Superior temporal gyrus (tissue), 1 donor: ENCODE measurements around the gene UBALD1.
"Not testable (repeated sequence)": the region's sequence is repeated elsewhere in the genome, so short reads cannot be mapped to it uniquely, and the experiment has no call there.

Experiments used
- DNase-seq: peaks from one replicate; pipeline ENCODE4 v3.0.0-alpha.2; 2016; ENCODE audit errors: extremely low spot score

The UBALD1 gene

DNA sequence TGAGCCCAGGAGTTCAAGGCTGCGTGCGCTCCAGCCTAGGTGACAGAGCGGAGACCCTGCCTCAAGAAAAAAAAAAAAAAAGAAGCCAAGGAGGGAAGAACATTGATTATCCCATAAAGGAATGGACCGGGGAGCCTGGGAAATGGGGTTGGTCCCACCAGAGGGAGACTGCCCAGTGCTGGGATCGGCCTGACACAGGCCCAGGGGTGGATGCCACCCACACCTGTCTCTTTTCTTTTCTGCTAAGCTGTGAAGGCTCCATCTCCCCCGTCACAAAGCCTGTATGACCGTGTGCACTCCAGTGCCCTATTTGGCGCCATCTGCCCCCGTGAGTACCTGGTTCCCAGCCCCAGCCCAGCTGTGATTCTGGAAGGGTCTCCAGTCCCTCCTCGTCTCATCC lies 15.7 kb downstream of the UBALD1 start:
- no peak for DNase-seq

DNA sequence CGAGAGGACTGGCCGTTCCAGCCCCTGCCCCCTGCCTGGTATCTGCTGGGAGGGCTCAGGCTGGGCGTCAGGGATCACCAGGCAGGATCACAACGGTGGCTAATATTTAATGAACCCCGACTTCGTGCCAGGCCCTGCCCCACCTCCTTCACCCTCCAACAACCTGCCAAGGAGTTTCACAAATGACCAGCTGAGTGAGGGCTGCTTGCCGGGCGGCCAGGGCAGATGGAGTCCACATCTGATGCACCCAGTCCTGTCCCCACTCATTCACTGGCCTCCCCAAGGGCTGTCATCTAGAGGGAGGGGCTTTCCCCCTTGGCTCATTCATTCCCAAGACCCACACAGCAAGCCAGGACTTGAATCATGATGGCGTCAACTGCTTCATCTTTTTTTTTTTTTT lies 17.5 kb downstream of the UBALD1 start:
- no peak for DNase-seq

DNA sequence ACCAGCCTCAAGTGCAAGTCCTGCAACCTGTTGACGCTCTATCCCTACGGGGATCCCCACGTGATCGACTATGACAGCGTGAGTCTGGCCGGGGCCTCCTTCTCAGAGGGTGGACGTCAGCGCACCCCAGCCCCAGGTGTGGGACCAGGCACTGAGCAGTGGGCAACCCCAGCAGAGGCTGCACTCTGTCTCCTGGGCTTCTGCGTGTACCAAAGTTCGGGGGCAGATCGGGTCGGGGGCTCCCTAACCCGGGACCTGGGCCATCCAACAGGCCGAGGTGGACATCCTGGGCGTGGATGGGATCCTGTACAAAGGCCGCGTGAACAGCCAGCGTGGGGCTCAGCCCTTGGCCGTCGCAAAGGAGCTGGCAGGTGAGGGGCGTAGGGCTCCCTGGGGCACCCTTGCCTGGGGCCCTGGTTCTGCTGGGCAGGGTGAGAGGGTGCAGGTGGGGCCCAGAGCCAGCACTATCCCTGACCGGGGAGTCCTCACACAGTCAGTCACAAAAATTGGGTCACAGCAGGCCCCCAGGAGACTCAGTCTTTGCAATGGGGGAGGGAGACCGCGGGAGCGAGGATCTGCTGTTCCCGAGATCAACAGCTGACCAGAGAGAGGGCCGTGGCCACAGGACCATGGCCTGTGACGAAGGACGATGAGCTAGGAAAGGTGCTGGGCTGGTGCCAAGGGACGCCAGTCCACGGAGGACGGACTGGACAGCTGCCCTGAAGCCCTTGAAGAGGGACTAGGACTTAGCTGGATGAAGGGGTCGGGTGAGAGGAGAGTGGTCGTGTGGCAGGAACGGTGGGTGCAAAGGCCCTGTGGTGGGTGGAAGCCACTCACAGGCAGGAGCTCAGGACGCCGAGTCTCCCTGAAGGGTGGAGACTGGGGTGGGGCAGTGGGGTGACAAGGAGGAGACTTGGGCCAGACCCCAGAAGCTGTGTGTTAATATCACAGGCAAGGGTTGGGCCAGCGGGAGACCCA lies 20.0 kb downstream of the UBALD1 start:
- no peak for DNase-seq

GRCh38 chr16:4593086-4593485 lies 21.6 kb downstream of the UBALD1 start:
- no peak for DNase-seq

- no peak for DNase-seq
Measured at GRCh38 chr16:4591706-4592470, 22.8 kb downstream of the UBALD1 start.

DNA sequence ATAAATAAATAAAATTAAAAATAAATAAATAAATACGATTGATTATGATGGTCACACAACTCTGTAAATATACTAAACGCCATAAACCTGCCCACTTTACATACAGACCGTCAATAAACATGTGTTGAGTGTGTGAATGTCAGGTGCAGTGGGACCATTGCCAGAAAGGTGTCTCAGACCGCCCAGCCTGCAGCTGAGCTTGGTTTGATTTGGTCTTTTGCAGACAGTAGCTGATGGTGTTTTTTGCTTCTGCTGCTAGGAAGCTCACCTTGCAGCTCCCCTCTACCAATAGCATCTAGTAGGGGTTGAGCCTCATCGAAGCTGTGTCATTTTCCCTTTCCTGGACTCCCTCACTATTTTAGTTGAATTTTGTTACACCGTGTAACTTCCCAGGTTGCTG lies 23.5 kb downstream of the UBALD1 start:
- DNase-seq = no peak

DNA sequence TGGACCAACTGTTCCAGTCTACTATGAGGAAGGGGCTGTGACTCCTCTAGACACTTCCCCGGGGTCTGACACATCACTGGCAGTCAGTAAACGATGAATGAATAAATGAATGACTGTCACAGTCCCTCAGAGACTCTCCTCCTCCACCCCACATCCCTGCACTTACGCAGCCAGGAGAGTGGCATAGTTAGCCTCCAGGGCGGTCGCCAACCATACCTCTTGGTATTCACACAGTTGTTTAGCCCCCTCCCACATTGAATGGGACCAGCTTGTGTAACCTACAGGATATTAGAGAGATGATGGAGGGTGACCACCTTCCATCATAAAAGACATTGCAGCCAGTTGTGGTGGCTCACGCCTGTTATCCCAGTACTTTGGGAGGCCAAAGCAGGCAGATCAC lies 25.7 kb downstream of the UBALD1 start:
- no peak for DNase-seq

- DNase-seq = no peak
Measured at GRCh38 chr16:4588386-4588785, 26.3 kb downstream of the UBALD1 start.

GRCh38 chr16:4586291-4586690 lies 28.4 kb downstream of the UBALD1 start:
- DNase-seq = no peak

- no peak for DNase-seq
Measured at GRCh38 chr16:4583906-4584305, 30.8 kb downstream of the UBALD1 start.

DNA sequence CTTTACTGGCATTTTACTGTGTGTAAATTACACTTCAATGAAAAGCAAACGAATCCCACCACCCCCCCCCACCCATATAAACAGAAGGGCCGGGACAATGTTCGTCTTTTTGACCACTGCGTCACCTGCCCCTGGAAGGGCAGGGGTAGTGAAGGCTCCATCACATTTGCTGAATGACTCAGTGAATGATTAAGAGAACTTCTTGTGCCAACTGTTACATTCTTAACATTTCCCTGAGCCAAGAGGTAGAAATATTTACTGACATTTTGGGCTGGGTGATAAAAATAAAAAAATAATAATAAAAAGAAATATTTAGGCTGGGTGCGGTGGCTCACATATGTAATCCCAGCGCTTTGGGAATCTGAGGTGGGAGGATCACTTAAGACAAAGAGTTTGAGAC lies 34.4 kb downstream of the UBALD1 start:
- DNase-seq = no peak

DNA sequence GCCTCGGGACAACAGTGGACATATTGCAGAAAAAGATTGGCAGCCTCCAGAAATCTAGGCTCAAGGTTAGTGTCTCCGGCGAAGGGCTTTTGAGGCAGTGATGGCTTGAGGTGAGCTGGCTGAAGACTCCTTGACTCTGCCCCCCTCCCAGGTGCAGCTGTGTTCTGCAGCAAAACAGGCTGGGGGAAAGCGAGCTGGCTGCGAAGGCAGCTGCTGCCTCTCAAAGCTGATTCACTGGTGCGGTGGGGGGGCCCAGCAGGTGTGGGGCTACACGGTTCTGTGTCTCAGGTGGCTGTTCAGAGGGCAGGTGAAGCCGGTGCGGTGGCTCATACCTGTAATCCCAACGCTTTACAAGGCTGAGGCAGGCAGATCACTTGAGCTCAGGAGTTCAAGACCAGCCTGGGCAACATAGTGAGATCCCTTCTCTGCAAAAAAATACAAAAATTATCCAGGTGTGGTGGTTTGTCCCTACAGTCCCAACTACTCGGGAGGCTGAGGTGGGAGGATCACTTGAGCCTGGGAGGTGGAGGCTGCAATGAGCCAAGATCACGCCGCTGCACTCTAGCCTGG lies 35.6 kb downstream of the UBALD1 start:
- no peak for DNase-seq

- no peak for DNase-seq
Measured at GRCh38 chr16:4576008-4576407, 38.7 kb downstream of the UBALD1 start.

- DNase-seq = no peak
Measured at GRCh38 chr16:4574919-4575705, 39.6 kb downstream of the UBALD1 start.

DNA sequence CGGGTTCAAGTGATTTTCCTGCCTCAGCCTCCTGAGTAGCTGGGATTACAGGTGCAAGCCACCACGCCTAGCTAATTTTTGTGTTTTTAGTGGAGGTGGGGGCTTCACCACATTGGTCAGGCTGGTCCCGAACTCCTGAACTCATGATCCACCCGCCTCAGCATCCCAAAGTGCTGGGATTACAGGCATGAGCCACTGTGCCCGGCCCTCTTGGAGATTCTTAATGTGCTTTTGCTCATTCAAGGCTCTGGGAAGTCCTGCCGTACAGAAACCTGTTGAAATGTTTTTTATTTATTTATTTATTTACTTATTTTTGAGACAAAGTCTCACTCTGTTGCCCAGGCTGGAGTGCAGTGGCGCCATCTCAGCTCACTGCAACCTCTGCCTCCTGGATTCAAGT lies 40.8 kb downstream of the UBALD1 start:
- not testable (repeated sequence) for DNase-seq

DNA sequence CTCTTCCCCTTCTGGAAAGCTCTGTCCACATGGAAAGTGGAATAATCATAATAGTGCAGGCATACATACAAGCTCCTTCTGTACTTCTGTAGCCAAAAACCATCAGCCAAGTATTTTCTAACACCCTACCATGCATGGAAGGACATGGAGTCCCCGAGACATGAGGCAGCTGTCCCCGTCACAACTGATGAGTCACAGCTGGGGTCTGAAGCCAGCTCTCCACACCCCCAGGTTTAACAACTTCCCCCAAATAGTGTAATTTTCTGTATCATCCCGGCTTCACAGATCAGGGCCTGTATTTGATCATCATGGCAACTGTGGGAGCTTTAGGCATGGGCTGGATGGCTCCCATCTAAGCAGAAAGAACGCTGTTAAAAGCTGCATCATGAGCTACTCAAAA lies 42.0 kb downstream of the UBALD1 start:
- peak; percentile 60 for DNase-seq

DNA sequence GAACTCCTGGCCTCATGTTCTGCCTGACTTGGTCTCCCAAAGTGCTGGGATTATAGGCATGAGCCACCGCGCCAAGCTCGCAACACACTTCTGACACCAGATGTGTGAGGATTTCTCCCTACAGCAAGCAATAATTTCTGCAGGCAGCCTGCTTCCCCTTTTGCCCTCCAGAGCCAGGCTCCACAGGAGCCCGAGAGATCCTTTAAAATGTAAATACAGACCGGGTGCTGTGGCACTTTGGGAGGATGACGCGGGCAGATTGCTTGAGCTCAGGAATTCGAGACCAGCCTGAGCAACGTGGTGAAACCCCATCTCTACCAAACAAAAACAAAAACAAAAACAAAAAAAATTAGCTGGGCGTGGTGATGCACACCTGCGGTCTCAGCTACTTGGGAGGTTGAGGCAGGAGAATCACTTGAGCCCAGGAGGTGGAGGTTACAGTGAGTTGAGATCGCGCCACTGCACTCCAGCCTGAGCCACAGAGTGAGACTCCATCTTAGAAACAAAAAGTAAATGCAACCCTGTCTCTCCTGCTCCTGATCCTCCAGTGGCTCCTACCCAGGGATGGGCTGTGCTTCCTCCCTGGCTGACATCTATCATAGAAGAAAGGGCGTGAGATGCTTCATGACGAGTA lies 43.9 kb downstream of the UBALD1 start:
- DNase-seq = no peak

DNA sequence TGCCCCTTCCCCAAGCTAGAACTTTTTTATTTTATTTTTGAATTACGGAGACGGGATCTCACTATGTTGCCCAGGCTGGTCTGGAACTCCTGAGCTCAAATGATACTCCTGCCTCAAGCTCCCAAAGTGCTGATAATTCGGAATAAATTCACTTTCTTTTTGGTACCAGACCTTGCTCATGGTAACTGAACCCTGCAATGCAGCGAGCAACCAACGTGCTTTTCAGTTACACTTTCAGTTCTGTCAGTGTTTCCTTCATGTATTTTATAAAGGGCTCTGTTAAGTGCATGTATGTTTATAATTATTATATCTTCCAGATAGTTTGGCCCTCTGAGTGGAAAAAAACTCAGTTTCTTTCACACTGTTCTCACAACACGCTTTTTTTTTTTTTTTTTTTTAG lies 44.6 kb downstream of the UBALD1 start:
- DNase-seq = no peak

- no peak for DNase-seq
Measured at GRCh38 chr16:4566144-4566543, 48.5 kb downstream of the UBALD1 start.

- DNase-seq = no peak
Measured at GRCh38 chr16:4564661-4565267, 49.9 kb downstream of the UBALD1 start.

DNA sequence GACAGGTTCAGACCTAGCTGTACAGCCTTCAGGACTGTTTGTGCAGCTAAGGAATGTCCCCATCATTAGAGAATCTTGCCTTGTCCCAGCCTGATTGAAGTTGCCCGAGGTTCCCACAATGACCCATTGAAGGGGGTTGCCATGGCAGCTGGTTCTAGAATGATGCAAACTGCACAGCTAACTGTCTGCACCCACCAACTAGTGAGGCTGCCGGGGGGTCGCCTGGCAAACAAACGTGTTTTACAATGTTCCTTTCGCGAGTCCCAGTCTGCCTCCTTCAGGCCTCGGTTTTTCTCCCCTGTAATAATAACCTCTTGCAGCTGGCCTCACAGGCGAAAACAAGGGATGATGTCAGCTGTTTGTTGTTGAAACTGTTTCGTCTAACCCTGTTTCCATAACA lies 53.1 kb downstream of the UBALD1 start:
- peak; percentile 74 for DNase-seq
